Occipital lobe (tissue), 2 donors: Measurements from ENCODE around the gene FBXW11. TPM values are rescaled to one million over a fixed set of nuclear protein-coding genes. Genes with fewer than 3 reads are reported as not detected.

Experiments used
- DNase-seq: peaks from one replicate; lab custom pipeline; 2025; lab: John Stamatoyannopoulos, UW
- total RNA-seq: library from RNA; depleted of rRNA; stranded (reverse); fragments of >200 nt; gene quantifications from one replicate; pipeline ENCODE4 v1.2.3, GENCODE V29; 2014

Gene FBXW11
- total RNA-seq, 1 donor from 2014 or later: 162 TPM

DNA sequence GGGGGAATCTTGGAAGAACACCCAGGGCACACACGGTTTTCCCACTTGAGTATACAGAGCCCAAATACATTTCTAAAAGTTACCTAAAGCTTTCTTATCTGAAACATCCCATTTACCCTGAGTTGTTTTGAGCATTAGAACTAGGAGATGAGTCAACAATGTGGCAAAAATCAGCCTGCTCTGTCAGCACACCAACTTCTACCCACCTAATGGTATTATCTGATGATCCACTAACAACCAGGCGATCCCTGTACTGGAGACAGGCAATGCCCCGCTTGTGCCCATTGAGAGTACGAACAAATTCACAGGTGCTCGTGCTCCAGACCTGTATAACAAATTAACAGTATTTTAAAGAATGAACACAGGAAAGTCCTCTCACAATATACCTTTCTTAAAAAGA lies 133.8 kb downstream of the FBXW11 start:
- DNase-seq: no peak

GRCh38 chr5:171871711-171872110 lies 134.7 kb downstream of the FBXW11 start:
- DNase-seq: no peak

DNA sequence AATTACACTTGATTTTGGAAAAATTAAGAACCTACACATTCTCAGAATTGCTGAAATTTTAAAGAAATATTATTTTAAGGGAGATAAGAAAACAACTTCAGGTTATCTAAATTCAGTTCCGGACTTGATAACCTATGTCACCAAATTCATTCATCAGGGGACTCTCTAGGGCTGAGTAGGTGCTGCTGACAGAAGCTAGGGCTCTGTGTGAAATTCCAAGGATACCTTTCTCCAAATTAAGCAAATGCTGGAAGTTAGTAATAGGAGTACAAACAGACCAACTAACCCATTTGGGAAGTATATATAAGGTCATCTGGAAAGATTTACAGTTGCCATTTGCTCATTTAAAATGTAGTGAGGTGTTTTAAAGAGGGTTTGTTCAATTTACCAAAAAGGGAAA lies 136.5 kb downstream of the FBXW11 start:
- no peak for DNase-seq

- DNase-seq: no peak
Observed at GRCh38 chr5:171868236-171868635, 138.2 kb downstream of the FBXW11 start.

- no peak for DNase-seq
Observed at GRCh38 chr5:171867786-171868185, 138.7 kb downstream of the FBXW11 start.

DNA sequence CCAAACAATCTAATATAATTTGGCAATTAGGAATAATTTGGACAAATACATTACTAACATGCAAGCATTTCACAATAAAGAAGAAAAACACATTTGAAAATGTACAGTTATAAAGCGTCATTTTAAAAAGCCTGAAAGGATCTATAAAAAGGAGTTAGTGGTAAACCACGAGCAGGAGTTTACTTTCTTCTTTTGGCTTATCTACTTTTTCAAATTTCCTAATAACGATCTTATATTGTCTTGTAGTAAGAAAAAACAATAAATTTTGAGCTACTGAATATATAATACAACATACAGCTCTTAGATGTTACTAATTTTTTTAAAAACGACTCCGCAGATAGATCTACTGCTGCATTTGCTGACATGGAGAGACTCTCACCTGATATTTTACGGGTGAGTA lies 141.0 kb downstream of the FBXW11 start:
- DNase-seq: no peak

DNA sequence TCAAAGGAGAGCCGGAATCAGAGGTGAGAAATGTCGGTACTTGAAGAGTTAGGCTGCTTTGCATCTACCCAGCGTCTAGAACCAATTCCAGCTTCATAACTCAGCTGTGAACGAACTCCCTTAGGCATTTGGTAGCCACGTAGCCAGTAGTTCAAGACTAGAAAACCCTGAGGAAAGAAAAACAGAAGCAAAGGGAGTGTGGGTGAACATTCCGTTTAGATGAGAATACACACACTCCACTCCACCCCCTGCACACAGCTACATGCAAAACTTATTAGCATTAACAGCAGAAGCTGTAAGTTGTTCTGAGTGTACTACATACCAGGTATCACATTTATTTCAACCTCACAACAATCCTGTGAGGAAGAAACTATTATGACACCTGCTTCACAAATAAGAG lies 142.5 kb downstream of the FBXW11 start:
- no peak for DNase-seq

GRCh38 chr5:171862624-171863023 lies 143.8 kb downstream of the FBXW11 start:
- DNase-seq: no peak

- DNase-seq: no peak
Observed at GRCh38 chr5:171861381-171861780, 145.1 kb downstream of the FBXW11 start.

DNA sequence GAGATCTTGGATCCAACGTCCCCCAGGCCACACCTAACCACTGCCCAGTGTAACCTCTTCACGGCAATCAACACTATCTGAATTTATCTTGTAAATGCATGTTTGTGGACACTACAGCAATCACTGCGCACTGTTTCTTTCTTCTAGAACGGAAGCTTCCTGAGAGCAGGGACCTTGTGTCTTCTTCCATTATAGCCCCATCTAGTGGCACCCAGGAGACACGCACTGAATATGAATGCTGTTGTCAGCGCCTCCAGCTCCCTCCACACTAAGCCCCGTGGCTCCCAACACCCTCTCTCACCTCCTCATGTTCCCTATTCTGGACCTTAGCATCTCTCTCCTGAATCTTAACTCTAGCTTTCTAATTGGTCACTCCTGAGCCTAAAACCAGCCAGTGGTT lies 148.1 kb downstream of the FBXW11 start:
- no peak for DNase-seq

GRCh38 chr5:171857489-171857876 lies 149.0 kb downstream of the FBXW11 start:
- DNase-seq: no peak

DNA sequence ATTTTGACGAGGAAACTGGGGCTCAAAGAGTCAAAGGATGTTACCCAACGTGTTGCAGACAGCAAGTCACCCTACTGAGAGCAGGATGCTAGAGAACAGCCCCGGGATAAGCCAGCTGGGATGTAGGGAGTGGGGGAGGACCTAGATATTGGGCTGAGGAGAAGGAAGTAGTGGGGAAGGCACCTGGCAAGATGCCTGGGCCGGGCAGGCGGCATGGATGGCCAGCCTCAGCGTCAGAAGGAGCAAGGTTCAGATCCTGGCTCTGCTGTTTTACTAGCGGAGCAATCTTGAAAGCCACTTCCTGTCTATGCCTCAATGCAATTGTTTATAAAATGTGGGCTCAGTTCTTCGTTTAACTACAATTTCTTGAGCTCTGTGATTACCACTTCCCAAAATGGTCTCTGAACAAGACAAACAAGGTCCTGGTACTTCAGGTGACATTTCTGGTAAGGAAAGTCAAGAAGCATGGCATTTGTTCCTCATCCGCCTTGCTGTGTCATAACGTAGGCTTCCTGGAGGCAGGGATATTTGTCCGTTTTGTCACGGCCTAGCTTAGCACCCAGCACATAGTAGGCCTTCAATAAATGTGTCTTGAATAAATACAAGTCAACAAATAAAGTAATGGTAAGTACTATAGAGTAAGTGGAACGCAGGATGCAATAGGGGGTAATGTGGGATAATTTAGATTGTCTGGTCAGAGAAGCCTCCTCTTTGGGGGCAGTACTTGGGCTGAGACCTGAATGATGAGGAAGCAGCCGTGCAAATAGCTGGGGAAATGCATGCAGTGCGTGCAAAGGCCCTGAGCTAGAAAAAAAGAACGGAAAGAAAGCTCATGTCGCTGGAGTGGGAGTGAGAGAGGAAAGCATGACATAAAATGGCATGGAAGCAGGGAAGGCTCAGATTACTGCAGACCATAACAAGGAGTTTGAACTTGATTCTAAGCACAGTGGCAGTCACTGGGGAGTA lies 150.4 kb downstream of the FBXW11 start:
- no peak for DNase-seq

DNA sequence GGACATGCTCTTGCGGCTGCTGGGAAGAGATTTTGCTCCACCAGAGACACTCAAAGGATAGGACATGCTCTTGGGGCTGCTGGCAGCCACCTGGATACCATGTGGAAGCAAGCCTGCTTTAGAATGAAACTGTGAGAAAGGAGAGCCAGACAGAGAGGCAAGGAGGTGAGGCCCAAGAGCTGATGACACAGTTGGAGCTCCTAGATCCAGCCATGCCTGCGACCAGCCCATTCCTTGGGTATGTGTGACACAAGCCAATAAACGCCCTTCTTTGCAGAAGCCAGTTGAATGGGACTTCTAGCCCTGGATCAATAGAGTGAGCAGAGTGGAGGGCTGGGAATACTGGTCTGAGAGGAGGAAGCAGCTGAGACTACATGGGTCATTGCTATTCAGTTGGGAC lies 151.2 kb downstream of the FBXW11 start:
- no peak for DNase-seq

DNA sequence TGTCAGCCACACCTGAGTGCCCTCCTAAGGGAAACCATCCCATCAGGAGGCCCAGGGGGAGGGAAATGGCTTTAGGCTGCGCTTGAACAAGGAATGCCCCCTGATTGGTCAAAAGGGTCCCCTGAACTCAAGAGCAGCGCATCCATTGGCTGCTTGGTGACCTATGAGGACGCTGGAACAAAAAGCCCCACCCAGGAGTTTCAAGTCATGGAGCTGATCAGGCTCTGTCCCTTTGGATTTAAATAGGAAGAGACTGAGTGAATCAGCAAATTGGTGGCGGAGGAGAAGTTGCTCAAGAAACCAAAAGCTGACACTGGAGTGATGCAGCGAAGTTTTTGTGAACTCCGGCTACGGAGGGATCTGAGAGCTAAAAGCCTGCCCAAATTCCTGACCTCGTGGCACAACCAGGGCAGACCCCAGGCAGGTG lies 154.2 kb downstream of the FBXW11 start:
- DNase-seq: no peak

DNA sequence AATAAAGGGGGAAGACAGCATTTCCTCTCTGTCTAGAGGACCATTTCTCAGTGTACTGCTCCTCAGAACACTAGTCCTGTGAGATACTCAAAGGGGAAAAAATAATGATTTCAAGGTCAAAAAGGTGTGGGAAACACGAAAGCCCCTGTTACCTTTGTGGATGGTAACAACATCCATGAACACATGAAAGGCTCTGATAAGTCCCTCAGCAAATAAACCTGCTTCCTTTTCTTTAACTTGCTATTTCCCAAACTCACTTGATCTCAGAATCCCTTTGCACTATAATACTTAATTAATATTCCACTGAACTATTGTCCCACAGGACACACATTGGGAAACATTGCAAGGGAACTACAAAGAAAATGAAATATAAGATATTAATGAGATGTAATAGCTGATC lies 155.2 kb downstream of the FBXW11 start:
- no peak for DNase-seq

DNA sequence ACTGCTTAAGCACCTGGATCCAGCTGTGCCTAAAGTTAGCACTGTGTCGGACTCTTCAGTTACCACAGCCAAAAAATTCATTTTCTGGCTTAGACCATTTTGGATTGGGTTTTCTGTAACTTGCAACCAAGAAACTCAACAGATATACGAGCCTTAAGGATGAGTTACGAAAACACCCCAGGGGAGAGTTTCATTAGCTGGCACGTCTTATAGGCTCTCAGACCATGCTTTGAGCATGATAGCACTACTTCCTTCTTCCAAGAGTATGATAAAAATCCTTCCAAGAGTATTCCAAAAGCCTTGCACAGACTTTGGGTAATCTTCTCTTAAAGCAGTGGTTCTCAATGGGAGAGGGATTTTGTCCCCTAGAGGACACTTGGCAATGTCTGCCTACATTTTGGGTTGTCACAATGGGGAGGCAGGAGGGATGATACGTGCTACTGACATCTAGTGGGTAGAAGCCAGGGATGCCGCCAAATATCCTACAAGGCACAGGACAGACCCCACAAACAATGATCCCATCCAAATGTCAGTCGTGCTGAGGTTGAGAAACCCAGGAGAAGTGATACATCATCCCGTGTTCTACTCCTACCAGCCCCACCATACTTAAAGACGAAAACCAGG lies 156.0 kb downstream of the FBXW11 start:
- DNase-seq: no peak

GRCh38 chr5:171849585-171850323 lies 156.7 kb downstream of the FBXW11 start:
- no peak for DNase-seq

DNA sequence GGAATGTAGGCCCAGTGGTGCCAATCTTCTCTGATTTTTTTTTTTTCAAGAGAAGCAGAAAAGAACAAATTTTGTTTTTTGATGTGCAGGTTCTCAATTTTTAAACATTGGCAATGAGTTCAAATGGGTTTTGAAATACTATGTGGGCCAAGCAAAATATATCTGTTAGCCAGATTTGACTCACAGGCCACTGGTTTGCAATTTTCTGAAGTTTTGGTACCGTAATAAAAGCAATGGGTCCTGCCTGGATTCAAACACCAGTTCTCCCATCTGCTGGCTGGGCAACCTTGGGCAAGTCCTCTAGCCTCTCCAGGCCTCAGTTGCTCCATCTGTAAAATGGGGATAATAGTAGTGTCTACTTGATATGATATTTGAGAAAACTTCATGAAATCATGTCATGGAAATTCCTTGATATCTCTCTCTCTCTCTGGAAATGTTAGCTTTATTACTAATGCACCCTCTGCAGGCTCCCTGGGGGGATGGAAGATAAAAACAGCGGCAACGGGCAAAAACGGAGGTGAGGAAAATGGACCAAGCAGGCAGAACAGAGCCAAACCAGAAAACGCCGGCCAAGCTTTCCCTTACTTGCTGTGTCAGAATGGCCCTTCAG lies 157.4 kb downstream of the FBXW11 start:
- DNase-seq: no peak

DNA sequence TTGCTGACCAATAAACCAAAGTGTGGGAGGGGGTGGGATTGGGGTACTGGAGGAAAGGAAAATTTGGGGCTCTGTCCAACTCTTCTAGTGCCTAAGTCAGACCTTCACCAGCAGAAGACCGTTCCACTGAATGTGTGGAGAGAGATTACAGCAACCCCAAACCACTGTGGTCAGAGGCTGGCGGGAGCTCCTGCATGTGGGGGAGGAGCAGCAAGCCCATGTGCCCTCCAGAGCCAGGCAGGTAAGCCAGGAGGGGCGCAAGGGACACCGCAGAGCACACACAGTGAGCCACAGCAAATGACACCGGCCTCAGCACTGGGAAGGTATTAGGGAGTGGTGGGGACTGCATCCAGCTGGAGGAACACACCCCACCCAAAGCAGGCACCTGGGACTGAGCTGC lies 158.0 kb downstream of the FBXW11 start:
- DNase-seq: no peak

GRCh38 chr5:171848006-171848405 lies 158.4 kb downstream of the FBXW11 start:
- DNase-seq: no peak

DNA sequence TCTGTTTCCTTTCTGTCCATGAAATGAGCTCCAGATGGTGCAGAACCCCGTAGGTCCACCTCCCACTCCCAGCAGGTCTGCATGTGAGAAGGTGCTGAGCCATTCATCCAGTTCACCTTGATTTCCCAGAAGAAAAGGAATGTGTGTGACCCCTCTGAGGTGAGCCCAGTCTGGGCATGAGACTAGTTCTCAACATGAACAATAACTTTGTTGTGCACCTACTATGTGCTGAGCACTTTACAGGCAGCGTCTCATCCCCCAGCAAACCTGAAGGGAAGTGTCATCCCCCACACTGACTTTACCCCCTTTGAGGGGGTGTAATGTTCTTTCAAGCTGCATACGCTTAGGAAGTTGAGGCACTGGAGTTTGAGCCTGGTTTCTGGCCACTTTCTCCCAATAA lies 159.4 kb downstream of the FBXW11 start:
- DNase-seq: no peak

DNA sequence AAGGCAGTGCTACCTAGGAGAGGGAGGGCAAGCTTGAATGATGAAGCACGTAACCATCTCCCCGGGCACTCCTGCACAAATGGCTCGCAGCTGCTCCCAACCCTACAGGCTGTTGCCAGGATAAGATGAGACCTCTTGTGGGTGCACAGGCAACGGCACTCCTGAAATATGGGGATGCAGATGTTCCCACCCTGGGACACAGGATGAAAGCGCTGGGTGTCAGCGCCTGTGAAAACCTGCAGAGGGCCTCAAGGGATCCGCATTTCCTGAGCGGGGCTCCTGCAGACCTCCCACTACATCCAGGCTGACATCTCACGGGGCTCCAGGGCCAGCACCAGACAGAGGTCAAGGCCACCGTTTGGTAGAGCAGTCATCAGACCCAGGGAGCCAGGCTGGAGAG lies 160.1 kb downstream of the FBXW11 start:
- DNase-seq: no peak
